Endothelial cell of umbilical vein (primary cell): ENCODE measurements around the gene CAMTA1. TPM values are rescaled to one million over a fixed set of nuclear protein-coding genes. Genes with fewer than 3 reads are reported as not detected.

Experiments used
- BruUV-seq: library from RNA; stranded (reverse); fragments of 400-500 nt; replicated peaks from 2 replicates; lab custom pipeline; 2021; lab: Mats Ljungman, UMichigan
- CTCF ChIA-PET: fragments of 300-600, 350-600 bp; sonication (Branson Sonifier 250); formaldehyde crosslinking; loops from one replicate; lab custom pipeline; 2021; ENCODE audit warnings: antibody characterized with exemption, inconsistent platforms; lab: Charles Lee
- POLR2A ChIA-PET: fragments of 300-600, 350-600 bp; sonication (Branson Sonifier 250); formaldehyde crosslinking; loops from one replicate; lab custom pipeline; 2021; ENCODE audit warnings: antibody characterized with exemption, inconsistent platforms; lab: Charles Lee
- DNase-seq: peaks from one replicate; pipeline ENCODE4 v3.0.0-alpha.2; 2011; ENCODE audit warnings: low read depth, low spot score
- FAIRE-seq: peaks from 2 replicates; lab custom pipeline; 2011; peaks lifted over from hg19 to GRCh38; lab: Jason Lieb, UNC
- H2AFZ ChIP-seq: 2 replicates; pipeline ENCODE4 v1.6.0; 2012; ENCODE audit warnings: low read depth, low read length, control low read depth, inconsistent platforms
- H3K27ac ChIP-seq: 2 replicates; pipeline ENCODE4 v1.5.1; 2011; ENCODE audit warnings: low read depth, mild to moderate bottlenecking, control low read depth, low read length, moderate library complexity; ENCODE audit not compliant: insufficient read depth
- H3K27me3 ChIP-seq, 2 experiments: 2 replicates each; pipeline versions ENCODE4 v1.6.0 to v1.6.1; 2011; ENCODE audit warnings: low read length in 2 of 2, mixed read lengths in 1 of 2; ENCODE audit not compliant: control insufficient read depth in 2 of 2, insufficient read depth in 2 of 2
- H3K36me3 ChIP-seq, 2 experiments: 2 replicates in 1 of 2; 3 replicates in 1 of 2; pipeline ENCODE4 v1.5.1; 2011; ENCODE audit warnings: low read length in 2 of 2, mild to moderate bottlenecking in 1 of 2, moderate library complexity in 1 of 2; ENCODE audit not compliant: control insufficient read depth in 2 of 2, insufficient read depth in 2 of 2; ENCODE audit errors: extremely low read depth in 1 of 2
- H3K4me1 ChIP-seq: 3 replicates; pipeline ENCODE4 v1.5.1; 2011; ENCODE audit warnings: mild to moderate bottlenecking, low read length; ENCODE audit not compliant: control insufficient read depth, insufficient read depth; ENCODE audit errors: extremely low read depth
- H3K4me2 ChIP-seq: 2 replicates; pipeline ENCODE4 v1.6.1; 2011; ENCODE audit warnings: low read length, control low read depth, mixed read lengths; ENCODE audit not compliant: insufficient read depth
- H3K4me3 ChIP-seq, 3 experiments: fragments of 200-600 bp in 1 of 3; sonication (generic), shearing (Covaris generic) in 1 of 3; replicated peaks in 1 of 3; 2 replicates each; pipeline ENCODE4 v1.5.1; 2011 to 2016; ENCODE audit warnings: control low read depth in 3 of 3, low read length in 3 of 3, mild to moderate bottlenecking in 2 of 3, inconsistent platforms in 1 of 3, low read depth in 1 of 3, moderate library complexity in 1 of 3; ENCODE audit not compliant: insufficient read depth in 1 of 3
- H3K79me2 ChIP-seq: 2 replicates; pipeline ENCODE4 v1.6.0; 2012; ENCODE audit warnings: low read length, inconsistent platforms; ENCODE audit not compliant: control insufficient read depth, insufficient read depth
- H3K9ac ChIP-seq: replicated peaks from 2 replicates; pipeline ENCODE3; 2011; ENCODE audit warnings: low read length, control low read depth; ENCODE audit not compliant: insufficient read depth; ENCODE audit errors: extremely low read depth
- H3K9me1 ChIP-seq: replicated peaks from 3 replicates; pipeline ENCODE4 v1.6.0; 2011; ENCODE audit warnings: mild to moderate bottlenecking, low read length; ENCODE audit not compliant: control insufficient read depth, insufficient read depth; ENCODE audit errors: extremely low read depth
- H3K9me3 ChIP-seq: replicated peaks from 2 replicates; pipeline ENCODE4 v1.5.1; 2012; ENCODE audit warnings: low read length, inconsistent platforms; ENCODE audit not compliant: control insufficient read depth, insufficient read depth
- H4K20me1 ChIP-seq: replicated peaks from 2 replicates; pipeline ENCODE3; 2011; ENCODE audit warnings: mild to moderate bottlenecking, low read length; ENCODE audit not compliant: control insufficient read depth, insufficient read depth; ENCODE audit errors: extremely low read depth
- CTCF ChIP-seq, 2 donors: IDR thresholded peaks; 1 replicate in 1 of 2; 2 replicates in 1 of 2; pipeline ENCODE4 v1.5.1; 2011; ENCODE audit warnings: low read length in 2 of 2, mild to moderate bottlenecking in 2 of 2, moderate library complexity in 2 of 2, control low read depth in 1 of 2, inconsistent platforms in 1 of 2, low read depth in 1 of 2; ENCODE audit not compliant: insufficient read depth in 1 of 2; ENCODE audit errors: extremely low read depth in 1 of 2
- EZH2 ChIP-seq: IDR thresholded peaks from 2 replicates; pipeline ENCODE4 v1.6.1; 2012; ENCODE audit warnings: borderline replicate concordance, low read depth, mild to moderate bottlenecking, moderate library complexity, low read length, inconsistent platforms; ENCODE audit not compliant: severe bottlenecking
- FOS ChIP-seq: IDR thresholded peaks from 2 replicates; pipeline ENCODE4 v1.6.1; 2011; ENCODE audit warnings: mild to moderate bottlenecking, low read length, moderate library complexity, borderline replicate concordance; ENCODE audit not compliant: insufficient read depth
- GATA2 ChIP-seq: IDR thresholded peaks from 2 replicates; pipeline ENCODE4 v1.7.0; 2011; ENCODE audit warnings: low read depth, mild to moderate bottlenecking, moderate library complexity, mixed read lengths, low read length; ENCODE audit not compliant: insufficient read length, insufficient read depth
- JUN ChIP-seq: IDR thresholded peaks from 2 replicates; pipeline ENCODE4 v1.6.1; 2011; ENCODE audit warnings: borderline replicate concordance, low read depth; ENCODE audit not compliant: insufficient read length, insufficient read depth
- MYC ChIP-seq: IDR thresholded peaks from one replicate; pipeline ENCODE4 v1.6.1; 2011; ENCODE audit warnings: mild to moderate bottlenecking, low read depth, low read length
- POLR2A ChIP-seq: IDR thresholded peaks from 2 replicates; pipeline ENCODE4 v1.6.1; 2012; ENCODE audit warnings: low read depth, mild to moderate bottlenecking, control low read depth, low read length
- POLR2AphosphoS5 ChIP-seq: IDR thresholded peaks from 2 replicates; pipeline ENCODE4 v1.6.1; 2012; ENCODE audit warnings: low read depth, mild to moderate bottlenecking, control low read depth, low read length, moderate library complexity; ENCODE audit not compliant: insufficient read depth
- dilution Hi-C: fragments of 300-500 bp; cut with MboI; formaldehyde crosslinking; loops from one replicate; pipeline ENCODE4 v1.15.0; 2019; ENCODE audit warnings: low sequenced_read_pairs; ENCODE audit not compliant: extremely low pct_ligation_motif_present
- intact Hi-C: fragments of 100-400 bp; cut with micrococcal nuclease; formaldehyde crosslinking; loops from one replicate; pipeline ENCODE4 v1.10.0; 2022
- polyA plus RNA-seq, 4 experiments: library from polyadenylated mRNA; depleted of rRNA in 3 of 4; stranded (reverse) in 3 of 4; unstranded in 1 of 4; fragments of >200 nt; gene quantifications; 2 replicates each; pipeline versions ENCODE4 v1.2.1 to v1.2.3, GENCODE V29; 2011 to 2012; ENCODE audit warnings: missing spikeins in 1 of 4
- total RNA-seq: library from RNA; stranded (reverse); gene quantifications from 2 replicates; pipeline ENCODE4 v1.2.3, GENCODE V29; 2021
- TF ChIP-seq, protein P1 (sequence below): IDR thresholded peaks from 2 replicates; pipeline ENCODE4 v1.6.1; 2011; ENCODE audit not compliant: insufficient read depth, insufficient read length

The CAMTA1 gene
- total and polyA plus RNA-seq, 2 donors (not counting 3 experiments of a cell fraction or from before 2014, with no cell fraction given) = 50.8 to 92.7 TPM

DNA sequence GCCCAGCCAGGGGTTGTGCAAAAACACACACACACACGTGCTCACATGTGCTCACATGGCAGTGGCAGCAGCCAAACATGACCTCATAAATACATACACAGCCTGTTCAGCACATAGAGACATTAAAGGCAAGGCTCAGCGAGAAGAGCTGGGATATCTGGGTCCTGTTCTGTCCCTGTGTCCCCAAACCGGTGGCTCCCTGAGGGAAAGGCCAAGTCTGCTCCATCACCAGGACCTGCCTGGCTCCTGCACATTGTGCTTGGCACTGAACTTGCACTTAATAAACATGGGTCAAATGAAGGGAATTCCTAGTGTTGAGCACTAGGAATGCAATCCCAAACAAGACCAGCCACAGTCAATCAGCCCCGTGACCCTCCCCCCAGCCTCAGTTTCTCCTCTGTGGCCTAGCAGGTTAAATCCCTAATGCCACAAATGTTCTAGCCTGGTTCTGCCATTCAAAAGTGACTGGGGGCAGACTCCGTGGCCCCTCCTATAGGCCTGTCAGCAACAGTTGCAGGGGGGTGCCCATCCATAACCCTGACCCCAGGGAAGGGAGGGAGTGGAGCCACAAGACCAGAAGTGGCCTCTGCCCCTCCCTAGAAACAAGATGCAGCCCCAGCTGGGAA, 825.0 kb downstream of the CAMTA1 start:
- no TSS peak for BruUV-seq
- TF ChIP-seq GATA2 = no peak
- TF ChIP-seq EZH2 = no peak
- no peak for TF ChIP-seq CTCF (IDR thresholded peaks at IDR 0.05; ENCODE audit: extremely low read depth in 1 of 2, insufficient read depth in 1 of 2, low read depth in 1 of 2, low read length in 2 of 2)
- no peak for TF ChIP-seq JUN
- no peak for TF ChIP-seq FOS
- TF ChIP-seq POLR2AphosphoS5 = no peak
- TF ChIP-seq POLR2A = no peak
- TF ChIP-seq, protein P1, sequence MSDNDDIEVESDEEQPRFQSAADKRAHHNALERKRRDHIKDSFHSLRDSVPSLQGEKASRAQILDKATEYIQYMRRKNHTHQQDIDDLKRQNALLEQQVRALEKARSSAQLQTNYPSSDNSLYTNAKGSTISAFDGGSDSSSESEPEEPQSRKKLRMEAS = no peak
- no peak for TF ChIP-seq MYC
- no peaks in the 10 kb centered on the region for H3K27me3 ChIP-seq
- POLR2A ChIA-PET = no interaction called here
- dilution Hi-C loops = no loop called here
- intact Hi-C loops = no loop called here
- no peaks in the 10 kb centered on the region for H3K9me1 ChIP-seq
- CTCF ChIA-PET = no interaction called here
- no peaks in the 10 kb centered on the region for H3K79me2 ChIP-seq
- H3K36me3 ChIP-seq = no peaks in the 10 kb centered on the region
- no peaks in the 10 kb centered on the region for H3K4me1 ChIP-seq
- H3K4me2 ChIP-seq = no peak overlapping the region
- no peak overlapping the region for H3K4me3 ChIP-seq
- H3K27ac ChIP-seq = no peak overlapping the region
- H3K9ac ChIP-seq = no peak overlapping the region
- DNase-seq (no peak), FAIRE-seq (no peak)
- H3K9me3 ChIP-seq = no peaks in the 10 kb centered on the region
- H4K20me1 ChIP-seq = no peaks in the 10 kb centered on the region
- no peak overlapping the region for H2AFZ ChIP-seq
